ENCODE measurements around the gene MTHFD2L.
A peak's percentile ranks its signal among the peaks of the same experiment; 100 is the strongest.
"Not testable (repeated sequence)": the region's sequence is repeated elsewhere in the genome, so short reads cannot be mapped to it uniquely, and the experiment has no call there.

MTHFD2L gene

DNA sequence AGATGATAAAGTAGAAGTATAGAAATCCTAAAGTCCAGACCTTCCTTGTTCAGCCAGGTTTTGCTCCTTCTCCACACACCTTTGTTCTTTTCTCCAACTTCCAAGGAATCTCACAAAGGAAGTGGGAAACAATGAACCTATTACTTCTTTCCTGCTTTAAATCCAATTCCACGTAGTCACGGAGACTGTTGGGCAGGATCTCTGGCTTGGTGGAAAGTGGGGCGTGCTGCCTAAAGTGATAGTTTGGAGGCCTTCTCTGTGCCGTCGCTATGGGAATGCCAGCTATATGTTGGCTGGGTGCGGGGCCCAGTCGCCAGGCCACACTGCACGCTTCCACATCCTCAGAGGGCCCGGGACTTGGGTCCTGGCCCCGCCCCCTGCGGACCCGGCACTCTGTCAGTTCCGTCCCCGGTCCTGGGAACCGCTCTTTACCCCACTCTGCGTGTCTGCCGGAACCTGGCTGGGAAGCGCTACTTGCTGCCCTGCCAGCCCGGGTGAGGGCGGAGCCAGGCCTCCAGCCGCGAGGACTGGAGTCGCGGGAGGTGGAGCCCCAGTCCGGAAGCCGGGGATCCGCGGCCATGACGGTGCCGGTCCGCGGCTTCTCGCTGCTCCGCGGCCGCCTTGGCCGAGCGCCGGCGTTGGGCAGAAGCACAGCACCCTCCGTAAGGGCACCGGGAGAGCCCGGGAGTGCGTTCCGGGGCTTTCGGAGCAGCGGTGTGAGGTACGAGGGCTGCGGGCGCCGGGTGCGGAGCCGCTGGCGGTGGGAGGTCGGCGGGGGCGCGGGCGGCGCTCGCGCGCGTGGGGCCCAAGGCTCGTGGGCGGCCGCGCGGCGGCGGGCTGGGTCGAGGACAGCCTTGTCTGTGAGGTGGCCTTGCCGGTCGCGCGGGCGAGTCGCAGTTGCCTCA is at the start of gene MTHFD2L:
MTHFD2L (plus strand) TSS at position 558 of the 905 bp plus-strand sequence; CDS start at position 579, 21 bp downstream.
- DNase-seq (ENCODE audit: low read depth in 2 of 2) = peak; percentile 62 to 67

GRCh38 chr4:74108457-74109115 is 49.3 kb upstream of the MTHFD2L start:
- DNase-seq (ENCODE audit: low read depth in 2 of 2) = no peak

GRCh38 chr4:74109116-74109869 is 48.6 kb upstream of the MTHFD2L start:
- DNase-seq (ENCODE audit: low read depth in 2 of 2) = no peak

DNA sequence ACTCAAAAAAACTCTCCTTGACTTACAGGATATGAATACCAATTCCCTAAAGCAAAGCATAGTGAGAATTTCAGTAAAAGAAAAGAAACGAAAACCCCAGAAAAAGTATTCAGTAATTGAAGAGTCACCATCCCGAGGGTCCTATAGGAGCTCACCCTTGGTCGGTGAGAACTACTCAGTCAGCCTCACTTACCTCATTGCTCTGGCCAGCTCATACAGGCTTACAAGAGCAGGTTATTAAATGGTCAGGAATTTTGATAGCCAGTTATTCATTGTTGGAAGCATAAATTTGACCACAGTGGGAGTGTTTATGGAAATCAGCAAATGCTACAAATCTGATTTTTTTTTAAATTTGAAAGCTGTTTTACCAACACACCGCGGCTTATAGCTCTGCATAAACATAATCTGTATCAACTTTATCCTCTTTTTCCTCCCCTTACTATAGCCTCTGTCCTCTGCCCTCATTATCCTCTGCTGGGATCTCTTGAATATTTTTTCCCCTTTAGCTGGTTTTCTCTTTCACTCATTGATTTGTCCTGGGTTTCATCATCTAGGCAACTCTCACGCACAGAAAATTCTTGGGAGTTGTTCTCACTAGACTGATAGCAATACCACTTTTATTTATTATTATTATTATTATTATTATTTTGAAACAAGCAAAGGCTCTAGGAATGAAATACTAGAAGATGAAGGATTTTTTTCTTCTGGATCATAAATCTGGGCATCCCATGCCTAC is 47.9 kb upstream of the MTHFD2L start:
- no peak for DNase-seq (ENCODE audit: low read depth in 2 of 2)

DNA sequence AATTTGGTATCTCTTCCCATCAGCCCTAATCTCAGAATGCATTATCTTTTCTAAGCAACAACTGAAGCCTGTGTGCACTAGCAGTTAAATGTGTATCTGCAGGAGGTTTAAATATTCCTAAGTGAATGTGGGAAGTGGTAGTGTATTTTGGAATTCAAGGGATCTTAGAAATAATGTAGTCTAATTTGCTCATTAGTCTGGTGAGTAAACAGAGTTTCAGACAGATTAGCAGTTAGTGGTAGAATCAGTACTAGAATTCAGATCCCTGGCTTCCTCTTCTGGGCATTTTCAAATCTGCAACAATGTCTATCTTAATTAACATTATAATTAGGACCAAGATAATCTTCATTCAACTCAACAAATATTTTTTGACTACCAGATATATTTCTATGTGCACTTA is 47.2 kb upstream of the MTHFD2L start:
- no peak for DNase-seq (ENCODE audit: low read depth in 2 of 2)

DNA sequence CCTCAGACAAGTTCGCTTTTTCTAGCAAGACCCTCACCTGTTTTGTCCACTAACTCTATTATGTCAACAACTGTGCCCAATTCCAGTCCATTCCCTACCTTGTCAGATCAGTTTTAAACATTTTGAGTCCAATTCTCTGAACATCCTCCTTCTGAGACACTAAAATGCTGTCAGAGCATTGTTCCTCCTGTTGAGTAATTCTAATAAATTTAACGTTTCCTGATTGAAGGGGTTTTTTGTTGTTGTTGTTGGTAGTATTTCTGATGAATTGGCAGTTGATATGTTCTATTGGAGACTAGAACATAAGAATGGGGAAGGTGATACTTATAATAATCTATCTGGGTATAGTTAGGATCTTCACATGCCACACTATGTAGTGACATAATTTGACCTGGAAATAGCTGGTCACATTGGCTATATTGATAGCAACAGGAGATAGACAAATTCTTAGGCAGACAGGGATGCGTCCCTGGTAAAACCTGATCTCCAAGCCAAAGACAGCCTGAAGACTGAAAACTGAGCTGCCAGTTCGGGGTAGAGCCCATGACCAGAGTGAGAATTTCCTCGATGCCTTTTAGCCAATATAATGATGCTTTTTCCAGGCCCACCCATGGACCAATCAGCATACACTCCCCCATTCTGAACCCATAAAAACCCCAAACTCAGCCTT is 46.5 kb upstream of the MTHFD2L start:
- no peak for DNase-seq (ENCODE audit: low read depth in 2 of 2)

DNA sequence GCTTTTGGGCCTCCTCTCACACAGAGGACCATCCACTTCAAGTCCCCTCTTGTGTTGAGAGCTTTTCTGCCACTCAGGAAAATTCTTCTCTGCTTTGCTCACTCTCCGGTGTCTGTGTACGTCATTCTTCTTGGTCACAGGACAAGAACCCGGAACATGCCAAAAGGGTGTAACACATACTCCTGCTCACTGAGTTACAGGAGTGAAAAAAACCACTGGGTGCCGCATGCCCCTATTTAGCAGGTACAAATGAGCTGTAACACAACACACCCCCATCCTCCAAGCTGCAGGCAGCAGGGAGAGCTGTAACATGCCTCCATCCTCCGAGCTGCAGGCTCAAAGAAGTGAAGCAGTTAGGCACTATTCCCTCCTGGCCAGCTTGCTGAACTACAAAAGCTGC is 45.9 kb upstream of the MTHFD2L start:
- DNase-seq (ENCODE audit: low read depth in 2 of 2) = no peak

DNA sequence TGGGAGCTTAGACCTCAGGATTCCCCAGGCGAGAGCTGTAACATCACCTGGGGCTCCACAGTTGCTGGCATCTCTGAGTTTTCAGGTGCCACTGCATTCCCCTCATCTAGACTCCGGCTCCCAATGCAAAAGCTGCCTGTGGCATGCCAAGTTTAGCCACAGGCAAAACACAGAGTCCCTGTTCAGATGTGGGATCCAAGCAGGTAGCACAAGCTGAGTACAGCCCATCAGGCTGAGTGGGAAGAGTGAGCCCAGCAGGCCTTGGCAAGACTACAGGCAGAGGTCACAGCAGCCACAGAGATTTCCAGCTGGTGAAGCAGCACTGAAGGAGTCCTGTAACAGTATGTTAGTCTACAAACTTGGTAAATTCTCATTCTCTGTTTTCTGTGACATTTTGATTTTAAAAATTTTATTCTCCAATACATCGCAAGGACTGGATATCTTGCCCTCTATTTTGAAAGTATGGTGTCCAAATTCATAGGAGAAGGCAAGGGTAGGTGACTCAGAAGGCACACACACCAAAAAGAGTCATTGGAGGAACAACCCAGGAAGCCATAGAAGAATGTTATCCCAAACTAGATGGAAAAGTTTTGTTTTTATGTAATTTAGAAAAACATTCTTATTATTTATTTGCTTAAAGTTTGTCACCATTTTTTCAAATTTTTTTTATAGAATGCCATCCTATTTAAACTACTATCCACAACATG is 45.4 kb upstream of the MTHFD2L start:
- no peak for DNase-seq (ENCODE audit: low read depth in 2 of 2)

GRCh38 chr4:74114234-74114633 is 43.7 kb upstream of the MTHFD2L start:
- no peak for DNase-seq (ENCODE audit: low read depth in 2 of 2)

GRCh38 chr4:74117024-74117534 is 40.8 kb upstream of the MTHFD2L start:
- DNase-seq (ENCODE audit: low read depth in 2 of 2) = no peak

DNA sequence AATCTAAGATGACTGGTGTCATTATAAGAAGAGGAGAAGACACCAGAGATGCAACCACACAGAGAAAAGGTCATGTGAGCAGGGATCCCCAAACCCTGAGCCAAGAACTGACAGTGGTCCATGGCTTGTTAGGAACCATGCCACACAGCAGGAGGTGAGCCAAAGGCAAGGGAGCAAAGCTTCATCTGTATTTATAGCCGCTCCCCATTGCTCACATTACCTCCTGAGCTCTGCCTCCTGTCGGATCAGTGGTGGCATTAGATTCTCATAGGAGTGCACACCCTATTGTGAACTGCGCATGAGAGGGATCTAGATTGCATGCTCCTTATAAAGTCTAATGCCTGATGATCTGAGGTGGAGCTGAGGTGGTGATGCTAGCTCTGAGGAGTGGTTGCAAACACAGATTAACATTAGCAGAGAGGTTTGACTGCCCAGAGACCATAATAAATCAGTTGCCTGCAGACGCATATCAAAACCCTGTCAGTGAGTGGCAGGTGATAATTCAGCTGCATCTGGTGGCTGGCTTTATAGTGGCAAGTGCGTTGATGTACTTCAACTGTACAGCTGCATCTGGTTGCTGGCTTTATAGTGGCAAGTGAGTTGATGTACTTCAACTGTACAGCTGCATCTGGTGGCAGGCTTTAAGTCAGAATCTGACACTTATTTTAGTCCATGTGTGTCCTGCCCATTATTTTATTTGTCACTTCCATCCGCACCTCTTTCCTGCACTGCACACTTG is 39.1 kb upstream of the MTHFD2L start:
- DNase-seq (ENCODE audit: low read depth in 2 of 2) = no peak

GRCh38 chr4:74120086-74120485 is 37.8 kb upstream of the MTHFD2L start:
- no peak for DNase-seq (ENCODE audit: low read depth in 2 of 2)

DNA sequence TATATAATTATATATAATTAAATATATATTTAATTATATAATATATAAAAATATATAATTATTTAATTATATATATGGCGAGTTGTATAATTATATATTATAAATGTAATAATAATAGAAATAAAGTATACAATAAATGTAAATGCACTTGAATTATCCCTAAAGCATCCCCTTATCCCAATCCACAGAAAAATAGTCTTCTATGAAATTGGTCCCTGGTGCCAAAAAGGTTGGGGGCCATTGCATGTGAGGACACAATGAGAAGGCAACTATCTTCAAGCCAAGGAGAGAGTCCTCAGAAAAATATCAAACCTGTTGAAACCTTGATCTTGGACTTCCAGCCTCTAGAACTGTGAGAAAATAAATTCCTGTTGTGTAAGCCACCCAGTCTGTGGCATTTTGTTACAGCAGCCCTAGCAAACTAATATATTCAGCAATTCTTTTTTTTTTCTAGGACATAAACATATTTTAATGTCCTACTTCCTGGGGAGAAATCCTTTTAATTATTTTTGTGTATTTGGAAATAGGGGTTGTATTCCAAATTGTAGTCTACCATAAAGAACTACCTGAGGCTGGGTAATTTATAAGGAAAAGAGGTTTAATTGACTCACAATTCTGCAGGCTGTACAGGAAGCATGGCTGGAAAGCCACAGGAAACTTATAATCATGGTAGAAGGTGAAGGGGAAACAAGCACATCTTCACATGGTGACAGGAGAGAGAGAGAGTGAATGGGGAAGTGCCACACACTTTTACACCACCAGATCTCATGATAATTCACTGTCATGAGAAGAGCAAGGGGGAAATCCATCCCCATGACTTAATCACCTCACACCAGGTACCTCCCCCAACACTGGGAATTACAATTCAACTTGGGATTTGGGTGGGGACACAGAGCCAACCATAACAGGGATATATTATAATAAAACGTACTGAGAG is 36.0 kb upstream of the MTHFD2L start:
- DNase-seq (ENCODE audit: low read depth in 2 of 2) = no peak

DNA sequence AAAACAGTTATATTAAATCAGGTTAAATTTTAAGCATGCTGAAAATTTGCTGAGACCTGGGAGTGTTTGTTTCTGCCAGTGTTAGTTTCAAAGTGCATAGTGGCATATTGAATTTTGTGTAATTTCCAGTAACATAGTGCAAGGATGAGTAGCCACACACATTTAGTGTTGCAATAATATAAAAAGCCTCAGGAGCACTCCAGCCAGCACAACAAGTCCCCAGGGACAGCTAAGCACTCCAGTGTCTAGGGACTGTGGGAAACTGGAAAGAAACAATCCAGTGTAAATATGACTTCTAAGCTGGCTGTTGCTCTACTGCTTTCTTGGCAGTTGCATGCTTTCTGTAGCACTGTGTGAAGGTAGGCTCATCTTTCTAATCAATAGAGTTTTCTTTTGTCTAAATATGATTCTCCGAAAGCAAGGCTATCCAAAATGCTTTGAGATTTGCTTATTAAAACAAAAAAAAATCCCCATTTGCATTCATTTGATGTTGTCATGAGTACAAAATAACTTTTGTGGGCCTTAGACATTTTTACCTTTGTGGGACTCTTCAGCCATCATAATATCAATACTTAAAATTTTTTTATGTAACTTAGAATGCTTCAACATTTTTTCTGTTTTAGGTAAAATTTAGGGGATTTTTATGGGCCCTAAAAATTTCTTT is 34.7 kb upstream of the MTHFD2L start:
- DNase-seq (ENCODE audit: low read depth in 2 of 2) = no peak

DNA sequence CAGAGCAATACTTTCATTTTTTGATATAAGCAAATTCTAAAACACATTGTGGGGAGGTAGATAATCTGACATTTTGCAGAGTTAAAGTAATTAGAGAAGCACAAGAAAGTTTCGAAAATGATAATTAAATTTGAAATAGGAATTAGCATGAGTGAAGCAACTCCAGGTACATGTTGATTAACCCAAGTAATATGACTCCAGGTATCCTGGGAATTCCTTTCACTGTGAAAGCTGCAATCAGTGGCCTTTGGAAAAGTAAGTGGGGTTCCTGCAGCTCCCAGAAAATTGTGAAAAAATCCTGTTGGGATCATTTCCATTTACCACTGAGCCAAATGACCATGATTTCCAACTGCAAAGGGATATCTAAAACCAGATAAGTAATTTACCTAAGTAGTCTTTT is 32.9 kb upstream of the MTHFD2L start:
- DNase-seq (ENCODE audit: low read depth in 2 of 2) = no peak

DNA sequence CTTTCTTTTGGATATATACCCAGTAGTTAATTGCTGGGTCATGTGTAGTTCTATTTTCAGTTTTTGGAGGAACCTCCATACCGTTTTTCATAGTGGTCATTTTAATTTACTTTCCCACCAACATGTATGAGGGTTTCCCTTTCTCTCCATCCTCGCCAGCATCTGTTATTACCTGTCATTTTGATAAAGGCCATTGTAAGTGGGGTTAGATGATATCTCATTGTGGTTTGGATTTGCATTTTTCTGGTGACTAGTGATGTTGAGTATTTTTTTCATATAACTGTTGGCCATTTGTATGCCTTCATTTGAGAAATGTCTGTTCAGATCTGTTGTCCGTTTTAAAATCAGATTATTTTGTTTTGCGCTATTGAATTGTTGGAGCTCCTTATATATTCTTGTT is 30.2 kb upstream of the MTHFD2L start:
- DNase-seq (ENCODE audit: low read depth in 2 of 2) = no peak

- DNase-seq (ENCODE audit: low read depth in 2 of 2) = not testable (repeated sequence)
These were observed 27.1 kb upstream of the MTHFD2L start for GRCh38 chr4:74130843-74131242.

DNA sequence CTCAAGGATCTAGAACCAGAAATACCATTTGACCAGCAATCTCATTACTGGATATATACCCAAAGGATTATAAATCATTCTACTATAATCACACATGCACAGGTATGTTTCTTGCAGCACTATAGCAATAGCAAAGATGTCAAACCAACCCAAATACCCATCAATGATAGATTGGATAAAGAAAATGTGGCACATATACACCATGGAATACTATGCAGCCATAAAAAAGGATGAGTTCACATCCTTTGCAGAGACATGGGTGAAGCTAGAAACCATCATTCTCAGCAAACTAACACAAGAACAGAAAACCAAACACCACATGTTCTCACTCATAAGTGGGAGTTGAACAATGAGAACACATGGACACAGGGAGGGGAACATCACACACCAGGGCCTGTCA is 25.7 kb upstream of the MTHFD2L start:
- not testable (repeated sequence) for DNase-seq (ENCODE audit: low read depth in 2 of 2)
